Measurements from ENCODE around the gene PEAK1.

DNA sequence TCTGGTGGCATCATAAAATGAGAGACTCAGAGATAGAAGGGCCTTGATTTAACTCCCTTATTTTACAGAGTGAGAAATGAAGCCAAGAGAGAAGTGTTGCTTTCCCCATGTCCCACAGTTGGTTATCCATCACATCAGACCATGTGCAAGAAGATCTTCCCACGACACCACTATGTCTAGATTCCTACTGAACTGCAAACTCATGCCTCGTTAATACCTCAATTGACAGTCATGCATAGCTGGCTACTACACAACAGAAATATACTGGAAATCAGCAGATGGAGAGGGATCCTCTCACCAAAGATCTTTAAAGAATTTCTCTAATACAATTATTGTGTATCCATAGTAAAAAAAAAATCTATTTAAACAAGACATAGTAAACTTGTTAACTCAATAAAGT, 33.3 kb downstream of the PEAK1 start:
- TF ChIP-seq POLR2A (IDR thresholded peaks at IDR 0.05; ENCODE audit: low read depth, low read length), result no peak
- no peak for TF ChIP-seq CTCF (IDR thresholded peaks at IDR 0.05; ENCODE audit: extremely low read depth in 1 of 2, insufficient read depth in 1 of 2, low read depth in 1 of 2, low read length in 2 of 2)
- TF ChIP-seq EZH2 (IDR thresholded peaks at IDR 0.05; ENCODE audit: borderline replicate concordance, low read depth, low read length, severe bottlenecking), result no peak
